GM19035 (cell line): Measurements from ENCODE around the gene MT1H.
"Not testable (repeated sequence)": the region's sequence is repeated elsewhere in the genome, so short reads cannot be mapped to it uniquely, and the experiment has no call there.

Experiments
- ATAC-seq: cut with Tn5 transposase; IDR thresholded peaks from one replicate; pipeline ENCODE4 v1.9.1; 2021; ENCODE audit not compliant: unreplicated experiment

MT1H gene

DNA sequence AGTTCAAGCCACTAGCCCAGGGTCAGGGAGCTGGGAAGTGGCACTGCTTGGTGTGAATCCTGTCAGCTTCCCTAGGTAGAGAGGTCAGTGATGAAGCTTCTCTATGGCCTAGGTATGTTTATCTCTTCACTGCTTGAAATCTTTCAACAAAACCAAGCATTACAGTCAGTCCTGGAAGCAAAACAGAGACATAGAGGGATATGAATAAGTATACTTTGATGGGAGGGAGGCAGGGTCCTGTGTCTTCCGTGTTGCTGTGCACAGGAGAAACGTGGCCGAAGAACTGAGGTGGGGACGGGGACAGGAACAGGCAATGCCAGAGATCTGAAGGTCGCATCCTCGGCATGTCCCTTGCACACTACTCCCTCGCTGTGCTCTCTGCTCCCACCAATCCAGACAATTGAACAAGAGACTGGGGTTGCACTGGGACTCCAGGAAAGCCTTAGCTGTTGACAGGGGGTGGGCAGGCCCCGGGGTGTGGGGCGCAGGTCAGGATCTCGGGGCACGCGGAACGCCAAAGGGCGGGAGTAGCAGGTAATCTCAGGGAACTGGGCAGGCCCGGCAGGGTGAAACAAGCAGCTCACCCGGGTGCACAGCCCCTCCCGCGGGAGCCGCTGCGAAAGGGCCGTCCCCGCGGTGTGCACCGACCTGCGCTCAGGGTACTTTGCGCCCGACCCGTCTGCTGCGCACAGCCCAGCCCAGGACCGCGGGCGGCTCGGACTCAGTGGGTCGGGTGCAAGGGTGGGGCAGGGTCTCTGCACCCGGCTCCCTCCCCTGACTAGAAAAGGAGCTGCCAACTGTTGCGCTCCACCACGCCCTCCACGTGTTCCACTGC is at the start of gene MT1H:
Gene MT1H (plus strand): TSS at position 810 of the 835 bp plus-strand sequence. CDS start 71 bp downstream, outside the sequence.
- no peak for ATAC-seq

DNA sequence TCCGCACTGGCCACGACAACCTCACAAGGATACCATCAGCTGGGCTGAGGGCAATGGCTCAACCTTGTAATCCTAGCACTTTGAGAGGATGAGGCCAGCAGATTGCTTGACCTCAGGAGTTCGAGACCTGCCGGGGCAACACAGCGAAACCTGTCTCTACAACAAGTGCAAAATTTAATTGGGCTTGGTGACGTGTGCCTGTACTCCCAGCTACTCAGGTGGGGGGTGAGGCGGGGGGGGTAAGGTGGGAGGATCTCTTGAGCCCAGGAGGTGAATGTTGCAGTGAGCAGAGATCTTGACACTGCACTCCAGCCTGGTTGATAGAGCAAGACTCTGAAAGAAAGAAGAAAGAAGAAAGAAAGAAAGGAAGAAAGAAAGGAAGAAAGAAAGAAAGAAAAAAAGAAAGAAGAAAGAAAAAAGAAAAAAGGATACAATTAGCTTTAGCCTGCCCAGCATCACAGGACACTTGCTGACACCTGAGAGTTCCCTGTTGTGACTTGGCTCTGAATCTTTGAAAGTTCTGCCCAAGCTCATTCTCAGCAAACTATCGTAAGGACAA is 49.2 kb upstream of the MT1H start:
- no peak for ATAC-seq

DNA sequence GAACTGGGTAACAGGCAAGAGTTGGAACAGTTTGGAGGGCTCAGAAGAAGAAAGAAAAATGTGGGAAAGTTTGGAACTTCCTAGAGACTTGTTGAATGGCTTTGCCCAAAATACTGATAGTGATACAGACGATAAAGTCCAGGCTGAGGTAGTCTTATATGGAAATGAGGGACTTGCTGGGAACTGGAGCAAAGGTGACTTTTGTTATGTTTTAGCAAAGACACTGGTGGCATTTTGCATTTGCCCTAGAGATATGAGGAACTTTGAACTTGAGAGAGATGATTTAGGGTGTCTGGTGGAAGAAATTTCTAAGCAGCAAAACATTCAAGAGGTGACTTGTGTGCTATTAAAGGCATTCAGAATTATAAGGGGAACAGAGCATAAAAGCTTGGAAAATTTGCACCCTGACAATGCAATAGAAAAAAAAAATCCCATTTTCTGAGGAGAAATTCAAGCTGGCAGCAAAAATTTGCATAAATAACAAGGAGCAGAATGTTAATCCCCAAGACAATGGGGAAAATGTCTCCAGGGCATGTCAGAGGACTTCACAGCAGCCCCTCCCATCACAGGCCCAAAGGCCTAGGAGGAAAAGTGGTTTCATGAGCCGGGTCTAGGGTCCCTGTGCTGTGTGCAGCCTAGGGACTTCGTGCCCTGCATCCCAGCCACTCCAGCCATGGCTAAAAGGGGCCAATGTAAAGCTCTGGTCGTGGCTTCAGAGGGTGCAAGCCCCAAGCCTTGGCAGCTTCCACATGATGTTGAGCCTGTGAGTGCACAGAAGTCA is 47.8 kb upstream of the MT1H start:
- ATAC-seq = not testable (repeated sequence)

DNA sequence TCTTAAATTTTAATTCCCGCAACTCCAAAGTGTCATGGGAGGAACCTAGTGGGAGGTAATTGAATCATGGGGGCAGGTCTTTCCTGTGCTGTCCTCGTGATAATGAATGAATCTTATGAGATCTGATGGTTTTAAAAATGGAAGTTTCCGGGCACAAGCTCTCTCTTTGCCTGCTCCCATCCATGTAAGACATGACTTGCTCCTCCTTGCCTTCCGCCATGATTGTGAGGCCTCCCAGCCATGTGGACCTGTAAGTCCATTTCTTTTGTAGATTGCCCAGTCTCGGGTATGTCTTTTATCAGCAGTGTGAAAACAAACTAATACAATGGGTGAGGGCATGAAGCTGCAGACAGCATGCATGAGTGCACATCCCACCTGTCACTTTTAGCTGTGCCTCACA is 46.4 kb upstream of the MT1H start:
- not testable (repeated sequence) for ATAC-seq

DNA sequence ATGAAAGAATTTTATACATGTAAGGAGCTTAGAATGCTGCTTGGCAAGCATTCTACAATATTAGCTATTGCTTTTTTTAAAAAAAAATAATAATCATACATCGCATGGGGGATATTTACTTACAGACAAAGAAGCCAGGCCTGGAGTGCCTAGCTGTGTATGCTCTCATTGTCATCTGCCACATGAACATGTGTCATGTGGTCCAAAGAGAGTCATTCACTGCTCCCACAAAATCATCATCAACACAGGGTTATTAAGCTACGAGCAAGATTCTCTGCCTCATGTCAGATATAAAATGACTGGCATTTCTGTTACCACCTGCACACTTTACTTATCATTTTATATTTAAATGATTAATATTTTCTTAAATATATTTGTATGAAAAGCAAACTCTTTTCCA is 46.0 kb upstream of the MT1H start:
- ATAC-seq = no peak

DNA sequence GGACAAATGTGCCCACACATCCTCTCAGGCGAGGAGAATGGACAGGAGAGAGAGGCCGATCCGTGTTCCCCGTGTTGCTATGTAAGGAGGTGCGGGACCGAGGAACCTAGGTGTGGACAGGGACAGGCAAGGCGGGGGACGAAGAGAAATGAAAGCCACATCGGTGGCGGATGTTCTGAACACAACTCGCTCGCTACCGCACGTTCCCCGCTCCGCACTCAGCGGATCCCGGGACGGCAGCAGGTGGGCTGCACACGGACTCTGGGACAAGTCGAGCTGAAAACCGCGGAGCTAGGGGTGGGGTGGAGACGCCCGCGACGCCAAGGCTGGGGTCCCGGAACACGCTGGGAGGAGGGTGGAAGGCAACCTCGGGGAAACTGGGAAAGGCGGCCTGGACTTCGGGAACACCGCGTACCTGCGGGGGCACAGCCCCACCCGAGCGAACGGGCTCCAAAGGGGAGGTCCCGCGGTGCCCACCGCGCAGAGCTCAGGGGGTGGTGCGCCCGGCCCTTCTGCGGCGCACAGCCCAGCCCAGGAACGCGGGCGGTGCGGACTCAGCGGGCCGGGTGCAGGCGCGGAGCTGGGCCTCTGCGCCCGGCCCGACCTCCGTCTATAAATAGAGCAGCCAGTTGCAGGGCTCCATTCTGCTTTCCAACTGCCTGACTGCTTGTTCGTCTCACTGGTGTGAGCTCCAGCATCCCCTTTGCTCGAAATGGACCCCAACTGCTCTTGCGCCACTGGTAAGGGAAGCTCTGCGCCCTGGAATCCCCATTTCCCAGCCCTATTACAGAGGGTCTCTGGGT is 44.3 kb upstream of the MT1H start, which contains the start of gene MT1E:
Gene MT1E (plus strand): TSS at position 642 of the 803 bp plus-strand sequence. CDS start 71 bp downstream, at position 713.
- no peak for ATAC-seq

DNA sequence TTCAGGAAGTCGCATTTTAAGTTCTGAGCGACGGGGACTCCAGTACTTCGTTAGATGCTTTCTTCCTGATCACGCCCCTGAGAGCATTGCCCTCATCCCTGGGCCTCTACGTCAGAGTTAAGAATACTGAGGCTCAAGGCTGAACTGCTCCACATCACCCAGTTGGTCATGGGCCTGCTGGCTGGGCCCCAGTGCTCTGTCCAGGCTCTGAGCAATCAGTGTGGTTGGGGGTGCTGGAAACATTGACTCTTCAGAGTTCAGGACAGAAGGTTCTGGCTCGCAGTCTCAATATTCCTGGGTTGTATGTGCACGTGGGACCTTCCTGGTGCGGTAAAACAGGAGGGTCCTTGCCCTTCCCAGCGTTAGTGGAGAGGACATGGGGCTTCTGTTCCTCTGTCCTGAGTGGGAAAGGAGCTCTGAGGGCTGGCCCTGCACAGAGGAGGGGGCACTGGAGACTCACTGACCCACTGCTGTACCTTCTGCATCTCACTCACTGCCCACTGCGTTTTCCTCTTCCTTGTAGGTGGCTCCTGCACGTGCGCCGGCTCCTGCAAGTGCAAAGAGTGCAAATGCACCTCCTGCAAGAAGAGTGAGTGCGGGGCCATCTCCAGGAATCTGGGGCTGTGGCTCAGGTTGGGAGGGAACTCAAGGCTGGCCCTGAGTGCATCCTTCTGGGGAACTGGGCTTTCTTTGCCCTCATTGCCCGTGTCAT is 43.5 kb upstream of the MT1H start:
- ATAC-seq = no peak

DNA sequence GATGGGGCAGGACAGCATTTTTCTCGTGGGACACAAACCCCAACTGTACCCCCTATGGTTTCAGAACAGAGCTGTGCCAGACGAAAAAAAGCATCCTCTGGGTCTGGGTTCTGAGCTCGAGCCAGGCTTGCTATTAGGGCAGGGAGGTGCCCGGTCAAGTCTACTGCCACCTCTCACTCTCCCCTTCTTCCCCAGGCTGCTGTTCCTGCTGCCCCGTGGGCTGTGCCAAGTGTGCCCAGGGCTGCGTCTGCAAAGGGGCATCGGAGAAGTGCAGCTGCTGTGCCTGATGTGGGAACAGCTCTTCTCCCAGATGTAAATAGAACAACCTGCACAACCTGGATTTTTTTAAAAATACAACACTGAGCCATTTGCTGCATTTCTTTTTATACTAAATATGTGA is 42.9 kb upstream of the MT1H start:
- ATAC-seq = no peak

DNA sequence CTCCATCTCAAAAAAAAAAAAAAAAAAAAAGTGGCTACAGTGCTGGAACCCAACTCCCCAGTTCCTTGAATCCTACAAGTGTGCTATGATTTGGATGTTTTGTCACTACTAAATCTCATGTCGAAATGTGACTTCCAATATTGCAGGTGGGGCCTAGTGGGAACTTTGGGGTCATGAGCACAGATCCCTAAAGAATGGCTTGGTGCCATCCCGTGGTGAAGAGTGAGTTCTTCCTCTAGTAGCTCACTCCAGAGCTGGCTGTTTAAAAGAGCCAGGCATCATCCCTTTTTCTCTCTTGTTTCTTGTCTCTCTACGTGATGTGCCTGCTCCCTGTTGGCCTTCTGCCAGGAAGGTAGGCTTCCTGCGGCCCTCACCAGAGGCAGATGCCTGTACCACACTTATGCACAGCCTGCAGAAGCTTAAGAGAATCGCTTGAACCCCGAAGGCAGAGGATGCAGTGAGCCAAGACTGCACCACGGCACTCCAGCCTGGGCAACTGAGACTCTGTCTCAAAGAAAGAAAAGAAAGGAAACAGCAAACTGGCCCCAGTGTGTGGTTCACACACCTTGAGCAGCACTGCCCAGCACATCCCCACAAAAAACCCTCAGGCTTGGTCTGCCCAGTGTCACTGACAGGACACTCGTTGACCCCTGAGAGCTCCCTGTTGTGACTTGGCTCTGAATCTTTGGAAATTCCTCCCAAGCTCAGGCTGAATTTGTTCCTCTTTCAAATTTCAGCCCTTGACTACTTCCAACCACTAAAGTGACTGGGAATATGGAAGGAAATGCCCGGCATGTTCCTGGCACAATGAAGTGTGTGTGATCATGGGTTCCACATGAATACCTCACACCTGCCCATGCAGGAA is 40.9 kb upstream of the MT1H start:
- no peak for ATAC-seq

DNA sequence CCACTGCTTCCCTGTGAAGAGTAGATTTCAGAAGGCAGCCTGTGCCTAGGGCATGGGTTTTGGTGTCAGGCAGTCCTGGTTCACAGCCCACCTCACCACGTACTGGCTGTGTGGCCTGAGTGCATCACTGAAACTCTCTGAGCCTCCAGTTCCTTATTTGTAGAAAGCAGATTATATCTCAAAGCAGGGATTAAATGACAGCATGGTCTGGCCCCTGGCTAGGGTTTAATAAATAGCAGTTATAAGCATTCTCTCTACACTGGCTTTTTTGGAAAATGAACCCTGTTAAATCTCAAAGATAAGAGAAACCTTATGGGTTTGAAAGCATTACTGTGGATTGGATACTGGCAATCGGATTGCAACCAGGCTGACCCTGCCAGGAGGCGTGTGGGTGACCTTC is 40.1 kb upstream of the MT1H start:
- ATAC-seq = no peak

DNA sequence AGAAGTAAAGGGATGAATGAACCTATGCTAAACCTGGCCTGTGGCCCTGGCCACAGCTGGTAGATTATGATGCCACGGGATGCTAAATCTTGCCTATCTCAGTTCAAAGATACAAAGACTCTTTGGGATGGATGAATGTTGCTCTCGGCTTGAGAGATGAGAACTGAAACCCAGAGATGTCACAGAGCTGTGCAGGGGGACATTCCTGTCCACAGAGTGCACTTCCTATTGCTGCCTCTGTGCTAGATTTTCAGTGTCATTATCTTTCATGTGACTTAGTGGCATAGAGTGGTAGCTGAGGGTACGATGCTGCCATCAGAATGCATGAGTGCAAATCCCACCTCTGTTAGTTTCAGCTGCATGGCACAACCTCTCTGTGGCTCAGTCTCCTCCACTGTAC is 39.5 kb upstream of the MT1H start:
- peak; percentile 88 for ATAC-seq

DNA sequence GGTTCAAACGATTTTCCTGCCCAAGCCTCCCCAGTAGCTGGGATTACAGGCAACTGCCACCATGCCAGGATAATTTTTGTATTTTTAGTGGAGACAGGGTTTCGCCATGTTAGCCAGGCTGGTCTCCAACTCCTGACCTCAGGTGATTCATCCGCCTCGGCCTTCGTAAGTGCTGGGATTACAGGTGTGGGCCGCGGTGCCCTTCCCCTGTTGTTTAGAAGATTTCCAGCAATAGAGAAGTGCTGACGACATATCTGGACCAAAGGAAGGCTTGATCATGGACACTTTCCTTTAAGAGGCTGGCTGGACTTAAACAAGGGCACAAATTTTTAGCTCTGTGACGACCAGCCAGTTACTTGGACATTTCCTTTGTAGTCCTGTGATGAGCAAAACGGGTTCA is 38.4 kb upstream of the MT1H start:
- ATAC-seq = no peak

DNA sequence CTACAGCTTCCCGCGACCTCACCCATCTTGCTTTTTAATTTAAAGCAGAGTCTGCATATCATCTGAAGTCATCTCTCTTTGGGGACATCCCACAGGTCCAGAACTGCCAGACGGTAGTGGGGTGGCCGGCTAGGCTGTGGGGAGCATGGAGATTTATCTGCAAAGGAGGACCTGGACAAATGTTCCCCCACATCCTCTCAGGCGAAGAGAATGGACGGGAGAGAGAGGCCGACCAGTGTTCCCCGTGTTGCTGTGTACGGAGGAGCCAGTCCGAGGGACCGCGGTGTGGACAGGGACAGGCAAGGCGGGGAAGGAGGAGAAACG is 37.8 kb upstream of the MT1H start:
- ATAC-seq = no peak

DNA sequence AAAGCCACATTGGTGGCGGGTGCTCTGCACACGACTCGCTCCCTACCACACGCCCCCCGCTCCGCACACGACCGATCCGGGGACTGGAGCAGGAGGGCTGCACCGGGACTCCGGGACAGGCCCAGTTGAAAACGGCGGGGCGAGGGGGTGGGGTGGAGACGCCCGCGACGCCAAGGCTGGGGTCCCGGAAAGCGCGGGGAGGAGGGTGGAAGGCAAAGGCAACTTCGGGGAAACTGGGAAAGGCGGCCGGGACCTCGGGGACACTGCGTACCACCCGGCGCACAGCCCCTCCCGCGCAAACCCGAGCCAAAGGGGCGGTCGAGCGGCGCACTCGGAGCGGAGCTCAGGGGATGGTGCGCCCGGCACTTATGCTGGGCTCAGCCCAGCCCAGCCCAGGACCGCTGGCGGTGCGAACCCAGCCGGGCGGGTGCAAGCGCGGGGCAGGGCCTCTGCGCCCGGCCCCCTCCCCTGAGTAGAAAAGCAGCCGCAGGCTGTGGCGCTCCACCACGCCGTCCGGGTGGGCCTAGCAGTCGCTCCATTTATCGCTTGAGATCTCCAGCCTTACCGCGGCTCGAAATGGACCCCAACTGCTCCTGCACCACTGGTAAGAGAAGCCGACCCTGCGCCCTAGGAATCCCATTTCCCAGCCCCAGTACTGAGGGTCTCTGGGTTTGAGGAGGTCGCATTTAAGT is 37.3 kb upstream of the MT1H start, which contains the start of gene MT1M:
Gene MT1M (plus strand): TSS at position 504 of the 692 bp plus-strand sequence. CDS start 73 bp downstream, at position 577.
- no peak for ATAC-seq

DNA sequence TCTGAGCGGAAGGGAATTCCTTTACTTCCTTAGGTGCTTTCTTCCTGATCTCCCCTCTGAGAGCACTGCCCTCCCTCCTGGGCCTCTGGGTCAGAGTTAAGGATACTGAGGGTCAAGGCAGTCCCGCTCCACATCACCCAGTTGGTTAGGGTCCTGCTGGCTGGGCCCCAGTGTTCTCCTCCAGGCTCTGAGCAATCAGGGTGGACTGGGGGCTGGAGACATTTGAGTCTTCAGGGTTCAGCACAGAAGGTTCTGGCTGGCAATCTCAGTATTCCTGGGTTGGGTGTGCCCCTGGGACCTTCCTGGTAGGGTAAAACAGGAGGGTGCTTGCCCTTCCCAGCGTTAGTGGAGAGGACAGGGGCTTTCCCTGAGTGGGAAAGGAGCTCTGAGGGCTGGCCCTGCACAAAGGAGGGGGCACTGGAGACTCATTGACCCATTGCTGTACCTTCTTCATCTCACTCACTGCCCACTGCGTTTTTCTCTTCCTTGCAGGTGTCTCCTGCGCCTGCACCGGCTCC is 36.7 kb upstream of the MT1H start:
- ATAC-seq = no peak

DNA sequence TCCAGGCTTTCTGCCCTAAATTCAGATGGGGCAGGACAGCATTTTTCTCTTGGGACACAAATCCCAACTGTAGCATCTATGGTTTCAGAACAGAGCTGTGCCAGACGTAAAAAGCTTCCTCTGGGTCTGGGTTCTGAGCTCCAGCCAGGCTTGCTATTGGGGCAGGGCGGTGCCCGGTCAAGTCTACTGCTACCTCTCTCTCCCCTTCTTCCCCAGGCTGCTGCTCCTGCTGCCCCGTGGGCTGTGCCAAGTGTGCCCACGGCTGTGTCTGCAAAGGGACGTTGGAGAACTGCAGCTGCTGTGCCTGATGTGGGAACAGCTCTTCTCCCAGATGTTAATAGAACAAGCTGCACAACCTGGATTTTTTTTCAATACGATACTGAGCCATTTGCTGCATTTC is 36.1 kb upstream of the MT1H start:
- no peak for ATAC-seq

DNA sequence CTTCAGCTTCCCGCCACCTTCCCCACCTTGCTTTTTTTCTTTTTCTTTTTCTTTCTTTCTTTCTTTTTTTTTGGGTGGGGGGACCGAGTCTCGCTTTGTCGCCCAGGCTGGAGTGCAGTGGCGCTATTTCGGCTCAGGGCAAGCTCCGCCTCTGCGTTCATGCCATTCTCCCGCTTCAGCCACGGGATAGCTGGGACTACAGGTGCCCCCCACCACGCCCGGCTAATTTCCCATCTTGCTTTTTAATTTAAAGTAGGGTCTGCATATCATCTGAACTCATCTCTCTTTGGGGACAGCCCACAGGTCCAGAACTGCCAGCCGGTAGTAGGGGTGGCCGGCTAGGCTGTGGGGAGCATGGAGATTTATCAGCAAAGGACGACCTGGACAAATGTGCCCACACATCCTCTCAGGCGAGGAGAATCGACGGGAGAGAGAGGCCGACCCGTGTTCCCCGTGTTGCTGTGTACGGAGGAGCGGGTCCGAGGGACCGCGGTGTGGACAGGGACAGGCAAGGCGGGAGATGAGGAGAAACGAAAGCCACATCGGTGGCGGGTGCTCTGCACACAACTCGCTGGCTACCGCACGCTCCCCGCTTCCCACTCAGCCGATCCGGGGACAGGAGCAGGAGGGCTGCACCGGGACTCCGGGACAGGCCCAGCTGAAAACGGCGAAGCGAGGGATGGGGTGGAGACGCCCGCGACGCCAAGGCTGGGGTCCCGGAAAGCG is 34.7 kb upstream of the MT1H start:
- no peak for ATAC-seq

DNA sequence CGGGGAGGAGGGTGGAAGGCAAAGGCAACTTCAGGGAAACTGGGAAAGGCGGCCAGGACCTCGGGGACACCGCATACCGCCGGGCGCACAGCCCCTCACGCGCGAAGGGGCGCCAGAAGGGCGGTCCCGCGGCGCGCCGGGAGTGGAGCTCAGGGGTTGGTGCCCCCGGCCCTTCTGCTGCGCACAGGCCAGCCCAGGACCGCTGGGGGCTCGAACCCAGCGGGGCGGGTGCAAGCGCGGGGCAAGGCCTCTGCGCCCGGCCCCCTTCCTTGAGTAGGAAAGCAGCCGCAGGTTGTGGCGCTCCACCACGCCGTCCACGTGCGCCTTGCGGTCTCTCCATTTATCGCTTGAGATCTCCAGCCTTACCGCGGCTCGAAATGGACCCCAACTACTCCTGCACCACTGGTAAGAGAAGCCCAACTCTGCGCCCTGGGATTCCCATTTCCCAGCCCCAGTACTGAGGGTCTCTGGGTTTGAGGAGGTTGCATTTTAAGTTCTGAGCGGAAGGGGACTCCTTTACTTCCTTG is 34.1 kb upstream of the MT1H start:
- no peak for ATAC-seq
